ENCODE data around the gene FARSA. TPM values are rescaled to one million over a fixed set of nuclear protein-coding genes. Genes with fewer than 3 reads are reported as not detected.

FARSA gene
- total and polyA plus RNA-seq, 2 donors (not counting 1 experiment from before 2014, with no cell fraction given), result 26.4 to 50.1 TPM

GRCh38 chr19:12948612-12949362 lies 15.3 kb upstream of the FARSA start:
- Histone ChIP-seq H3K9me3 (ENCODE audit: control extremely low read depth in 1 of 3, control insufficient read depth in 2 of 3, insufficient read depth in 1 of 3, low read length in 2 of 3) (peaks cover 0 to 4% (median 0%) of the 10 kb centered on the region in 3 donors), H3K4me3 (ENCODE audit: control extremely low read depth in 1 of 5, extremely low read depth in 1 of 5, insufficient read depth in 1 of 5, low read depth in 2 of 5, low read length in 4 of 5) (no peak overlapping the region), H4K20me1 (ENCODE audit: control insufficient read depth, insufficient read depth, low read length, poor library complexity, severe bottlenecking) (peaks cover 30% of the 10 kb centered on the region), H3K27ac (ENCODE audit: low read length in 2 of 2) (no peak overlapping the region), H3K4me1 (ENCODE audit: control insufficient read depth in 2 of 2, insufficient read depth in 2 of 2, low read length in 2 of 2) (peaks cover 15 to 28% of the 10 kb centered on the region in 2 donors), H3K27me3 (replicated peaks in 1 of 4; ENCODE audit: control extremely low read depth in 1 of 4, control insufficient read depth in 3 of 4, insufficient read depth in 4 of 4, low read length in 3 of 4) (no peaks in the 10 kb centered on the region), H3K4me2 (replicated peaks; ENCODE audit: low read depth, low read length, poor library complexity, severe bottlenecking) (no peak overlapping the region), H3K9ac (ENCODE audit: low read length) (no peak overlapping the region), H3K36me3 (replicated peaks in 1 of 2; ENCODE audit: control extremely low read depth in 1 of 2, control insufficient read depth in 1 of 2, extremely low read depth in 1 of 2, insufficient read depth in 2 of 2, low read length in 1 of 2) (peaks cover 0 to 76% of the 10 kb centered on the region in 2 experiments), H3K79me2 (ENCODE audit: control insufficient read depth, insufficient read depth, low read length) (peaks cover 17% of the 10 kb centered on the region), H2AFZ (ENCODE audit: insufficient read depth, low read depth, low read length, poor library complexity, severe bottlenecking) (no peak overlapping the region)
- H3K9me3 Mint-ChIP-seq (ENCODE audit: insufficient read depth), result no peaks in the 10 kb centered on the region
- H3K4me1 Mint-ChIP-seq, result peaks cover 31% of the 10 kb centered on the region
- ChIA-PET CTCF (interaction anchor here (1.1 to 1.5 kb wide), 2 partner anchors 17 kb away, joined by 3 to 6 read pairs; no protein-coding TSS in a partner anchor), POLR2A (interaction anchor here (0.6 to 1.3 kb wide), 2 partner anchors 11 to 788 kb away, joined by 3 to 4 read pairs; partner anchors contain the start of gene CALR)
- DNase-seq (no peak), ATAC-seq (ENCODE audit: low read depth) (no peak)
- H3K27me3 Mint-ChIP-seq, result no peaks in the 10 kb centered on the region
- 98% methylated on average over 29 of the region's 30 CpGs for WGBS (ENCODE audit: insufficient coverage)
- TF ChIP-seq EZH2 (IDR thresholded peaks at IDR 0.05; ENCODE audit: borderline replicate concordance, insufficient read depth, low read depth, low read length, poor library complexity, severe bottlenecking) (no peak), CTCF (IDR thresholded peaks at IDR 0.05) (no peak)
- intact Hi-C loops (cut with micrococcal nuclease), result no loop called here
- H3K4me3 Mint-ChIP-seq, result no peak overlapping the region
- H3K27ac Mint-ChIP-seq, result no peak overlapping the region

Data from B cell (primary cell).